ENCODE data around the gene EYA3.
"Not testable (repeated sequence)": the region's sequence is repeated elsewhere in the genome, so short reads cannot be mapped to it uniquely, and the experiment has no call there.

Gene EYA3

GRCh38 chr1:28028873-28029654 is 59.3 kb downstream of the EYA3 start:
- no peak for DNase-seq (ENCODE audit: low read depth)

- DNase-seq (ENCODE audit: low read depth), result no peak
These were observed 60.8 kb downstream of the EYA3 start for GRCh38 chr1:28027660-28028059.

- no peak for DNase-seq (ENCODE audit: low read depth)
These were observed 61.2 kb downstream of the EYA3 start for GRCh38 chr1:28027238-28027637.

GRCh38 chr1:28026329-28026728 is 62.1 kb downstream of the EYA3 start:
- no peak for DNase-seq (ENCODE audit: low read depth)

- no peak for DNase-seq (ENCODE audit: low read depth)
These were observed 67.3 kb downstream of the EYA3 start for GRCh38 chr1:28021064-28021463.

GRCh38 chr1:28010969-28011368 is 77.4 kb downstream of the EYA3 start:
- DNase-seq (ENCODE audit: low read depth), result no peak

GRCh38 chr1:28003117-28003516 is 85.3 kb downstream of the EYA3 start:
- not testable (repeated sequence) for DNase-seq (ENCODE audit: low read depth)

GRCh38 chr1:28002600-28002999 is 85.8 kb downstream of the EYA3 start:
- no peak for DNase-seq (ENCODE audit: low read depth)

GRCh38 chr1:27999055-27999454 is 89.4 kb downstream of the EYA3 start:
- no peak for DNase-seq (ENCODE audit: low read depth)

- DNase-seq (ENCODE audit: low read depth), result not testable (repeated sequence)
These were observed 93.9 kb downstream of the EYA3 start for GRCh38 chr1:27994526-27994925.

GRCh38 chr1:27994060-27994459 is 94.3 kb downstream of the EYA3 start:
- no peak for DNase-seq (ENCODE audit: low read depth)

GRCh38 chr1:27993241-27993640 is 95.2 kb downstream of the EYA3 start:
- DNase-seq (ENCODE audit: low read depth), result no peak

GRCh38 chr1:27992276-27992675 is 96.1 kb downstream of the EYA3 start:
- DNase-seq (ENCODE audit: low read depth), result no peak

- DNase-seq (ENCODE audit: low read depth), result no peak
These were observed 97.4 kb downstream of the EYA3 start for GRCh38 chr1:27990920-27991537.

GRCh38 chr1:27981145-27981544 is 107.3 kb downstream of the EYA3 start:
- no peak for DNase-seq (ENCODE audit: low read depth)

GRCh38 chr1:27980216-27980845 is 108.1 kb downstream of the EYA3 start:
- DNase-seq (ENCODE audit: low read depth), result no peak

- DNase-seq (ENCODE audit: low read depth), result no peak
These were observed 108.6 kb downstream of the EYA3 start for GRCh38 chr1:27979859-27980201.

- DNase-seq (ENCODE audit: low read depth), result peak; percentile 79
These were observed 109.1 kb downstream of the EYA3 start for GRCh38 chr1:27979151-27979858.

- no peak for DNase-seq (ENCODE audit: low read depth)
These were observed 114.0 kb downstream of the EYA3 start for GRCh38 chr1:27974417-27974781.

GRCh38 chr1:27973771-27974416 is 114.5 kb downstream of the EYA3 start:
- DNase-seq (ENCODE audit: low read depth), result no peak

- no peak for DNase-seq (ENCODE audit: low read depth)
These were observed 116.3 kb downstream of the EYA3 start for GRCh38 chr1:27972141-27972540.

- no peak for DNase-seq (ENCODE audit: low read depth)
These were observed 116.7 kb downstream of the EYA3 start for GRCh38 chr1:27971674-27972073.

Data from fibroblast of gingiva (primary cell).